Neuronal stem cell (in vitro differentiated cells): ENCODE results near the gene MLANA.

Experiments used
- DNase-seq: peaks from one replicate; pipeline ENCODE4 v3.0.0-alpha.2; 2013; ENCODE audit warnings: low spot score
- H2AFZ ChIP-seq: one replicate; pipeline ENCODE4 v1.6.1; 2013; ENCODE audit warnings: mild to moderate bottlenecking, low read length, inconsistent platforms
- H2AK5ac ChIP-seq: 2 replicates; pipeline ENCODE4 v1.6.1; 2013; ENCODE audit warnings: low read depth, mild to moderate bottlenecking, inconsistent platforms, low read length, moderate library complexity, mixed read lengths
- H2BK120ac ChIP-seq: 2 replicates; pipeline ENCODE4 v1.6.1; 2013; ENCODE audit warnings: low read depth, mild to moderate bottlenecking, inconsistent platforms, low read length, moderate library complexity, mixed read lengths
- H2BK12ac ChIP-seq: one replicate; pipeline ENCODE4 v1.6.1; 2013; ENCODE audit warnings: low read length, inconsistent platforms
- H2BK15ac ChIP-seq: 2 replicates; pipeline ENCODE4 v1.6.1; 2013; ENCODE audit warnings: mild to moderate bottlenecking, low read length, inconsistent platforms, mixed read lengths
- H2BK5ac ChIP-seq: one replicate; pipeline ENCODE4 v1.6.1; 2013; ENCODE audit warnings: inconsistent platforms, mild to moderate bottlenecking, low read length, moderate library complexity
- H3K14ac ChIP-seq: one replicate; pipeline ENCODE4 v1.6.1; 2013; ENCODE audit warnings: low read length, inconsistent platforms
- H3K18ac ChIP-seq: 2 replicates; pipeline ENCODE4 v1.6.1; 2013; ENCODE audit warnings: low read length, inconsistent platforms
- H3K23ac ChIP-seq: 2 replicates; pipeline ENCODE4 v1.6.1; 2013; ENCODE audit warnings: low read depth, mild to moderate bottlenecking, mixed read lengths, low read length, inconsistent platforms; ENCODE audit not compliant: poor library complexity
- H3K27ac ChIP-seq: replicated peaks from 3 replicates; pipeline ENCODE4 v1.5.1; 2013; ENCODE audit warnings: low read length, inconsistent platforms
- H3K27me3 ChIP-seq, 3 experiments: 2 replicates each; pipeline ENCODE4 v1.6.1; 2013; ENCODE audit warnings: low read length in 3 of 3, mild to moderate bottlenecking in 2 of 3, inconsistent platforms in 1 of 3, low read depth in 1 of 3, mixed read lengths in 1 of 3, moderate library complexity in 1 of 3; ENCODE audit not compliant: control insufficient read depth in 3 of 3, insufficient read depth in 3 of 3
- H3K36me3 ChIP-seq, 2 donors: replicated peaks in 1 of 2; 2 replicates each; pipeline ENCODE4 v1.6.1; 2013; ENCODE audit warnings: low read length in 2 of 2; ENCODE audit not compliant: control insufficient read depth in 2 of 2, insufficient read depth in 2 of 2
- H3K4ac ChIP-seq: 2 replicates; pipeline ENCODE4 v1.6.1; 2013; ENCODE audit warnings: inconsistent platforms, mild to moderate bottlenecking, low read length, moderate library complexity
- H3K4me1 ChIP-seq, 2 donors: 1 replicate in 1 of 2; 2 replicates in 1 of 2; pipeline ENCODE4 v1.6.1; 2013; ENCODE audit warnings: low read length in 2 of 2, low read depth in 1 of 2; ENCODE audit not compliant: control insufficient read depth in 2 of 2, insufficient read depth in 1 of 2
- H3K4me2 ChIP-seq: one replicate; pipeline ENCODE4 v1.6.1; 2013; ENCODE audit warnings: mild to moderate bottlenecking, low read length, inconsistent platforms; ENCODE audit not compliant: insufficient read depth, poor library complexity, severe bottlenecking
- H3K4me3 ChIP-seq, 2 donors: 2 replicates each; pipeline ENCODE4 v1.5.1; 2013; ENCODE audit warnings: low read length in 2 of 2, mild to moderate bottlenecking in 2 of 2, inconsistent platforms in 1 of 2, moderate library complexity in 1 of 2
- H3K79me1 ChIP-seq: one replicate; pipeline ENCODE4 v1.6.1; 2013; ENCODE audit warnings: low read depth, mild to moderate bottlenecking, inconsistent platforms, low read length, moderate library complexity
- H3K9ac ChIP-seq: one replicate; pipeline ENCODE4 v1.6.1; 2013; ENCODE audit warnings: mild to moderate bottlenecking, low read depth, low read length, inconsistent platforms; ENCODE audit not compliant: poor library complexity
- H3K9me3 ChIP-seq, 2 donors: replicated peaks in 1 of 2; 2 replicates each; pipeline versions ENCODE3 to v1.6.1; 2013; ENCODE audit warnings: low read length in 2 of 2, mild to moderate bottlenecking in 2 of 2, inconsistent platforms in 1 of 2, low read depth in 1 of 2, mixed read lengths in 1 of 2, moderate library complexity in 1 of 2; ENCODE audit not compliant: control insufficient read depth in 2 of 2, insufficient read depth in 1 of 2
- H4K8ac ChIP-seq: one replicate; pipeline ENCODE4 v1.6.1; 2013; ENCODE audit warnings: low read depth, mild to moderate bottlenecking, inconsistent platforms, low read length, moderate library complexity
- H4K91ac ChIP-seq: one replicate; pipeline ENCODE4 v1.6.1; 2013; ENCODE audit warnings: low read length, low read depth, mild to moderate bottlenecking, inconsistent platforms; ENCODE audit not compliant: poor library complexity
- WGBS, 2 donors: extraction: QIAGEN DNeasy Blood & Tissue Kit; methylation state at CpG; one replicate each; pipeline ENCODE4 v1.1.7; 2013; ENCODE audit warnings: missing lambda C conversion rate in 2 of 2, mixed read lengths in 1 of 2; ENCODE audit not compliant: insufficient read length in 2 of 2, insufficient replicate concordance in 1 of 2; ENCODE audit errors: extremely low coverage in 2 of 2; 5-methylcytosine and 5-hydroxymethylcytosine counted together

MLANA gene

DNA sequence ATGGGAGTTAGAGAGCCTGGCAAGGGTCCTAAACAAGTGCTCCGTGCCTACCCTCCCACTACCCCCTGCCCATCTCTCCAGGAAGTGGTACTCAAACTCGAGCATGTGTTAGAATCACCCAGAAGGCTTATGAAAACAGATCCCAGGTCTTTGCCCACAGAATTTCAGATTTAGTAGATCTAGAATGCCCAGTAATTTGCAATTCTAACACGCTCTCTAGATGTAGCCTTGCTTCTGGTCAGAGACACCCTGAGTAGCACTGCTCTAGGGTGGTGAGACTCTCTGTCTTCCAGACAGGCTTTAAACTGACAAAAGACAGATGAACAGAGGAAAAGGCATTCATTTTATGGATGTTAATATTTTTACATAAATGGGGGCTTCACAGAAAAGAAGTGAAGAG, 37.1 kb upstream of the MLANA start:
- H3K14ac ChIP-seq = no peak overlapping the region
- no peaks in the 10 kb centered on the region for H3K79me1 ChIP-seq
- no peak overlapping the region for H3K4ac ChIP-seq
- no peaks in the 10 kb centered on the region for H3K4me1 ChIP-seq
- H2BK12ac ChIP-seq = no peak overlapping the region
- H3K23ac ChIP-seq = no peak overlapping the region
- H2BK120ac ChIP-seq = no peak overlapping the region
- WGBS, 2 donors = no CpG with 5 or more reads among the region's 3 CpGs
- H2AK5ac ChIP-seq = no peak overlapping the region
- H2BK15ac ChIP-seq = no peak overlapping the region
- H3K27me3 ChIP-seq = no peaks in the 10 kb centered on the region
- H3K9ac ChIP-seq = no peak overlapping the region
- no peak overlapping the region for H3K27ac ChIP-seq
- H3K4me2 ChIP-seq = no peak overlapping the region
- H4K91ac ChIP-seq = no peak overlapping the region
- no peak for DNase-seq
- no peak overlapping the region for H3K18ac ChIP-seq
- no peaks in the 10 kb centered on the region for H3K9me3 ChIP-seq
- H3K36me3 ChIP-seq = no peaks in the 10 kb centered on the region
- no peak overlapping the region for H4K8ac ChIP-seq
- no peak overlapping the region for H2BK5ac ChIP-seq
- H3K4me3 ChIP-seq = no peak overlapping the region
- no peak overlapping the region for H2AFZ ChIP-seq

DNA sequence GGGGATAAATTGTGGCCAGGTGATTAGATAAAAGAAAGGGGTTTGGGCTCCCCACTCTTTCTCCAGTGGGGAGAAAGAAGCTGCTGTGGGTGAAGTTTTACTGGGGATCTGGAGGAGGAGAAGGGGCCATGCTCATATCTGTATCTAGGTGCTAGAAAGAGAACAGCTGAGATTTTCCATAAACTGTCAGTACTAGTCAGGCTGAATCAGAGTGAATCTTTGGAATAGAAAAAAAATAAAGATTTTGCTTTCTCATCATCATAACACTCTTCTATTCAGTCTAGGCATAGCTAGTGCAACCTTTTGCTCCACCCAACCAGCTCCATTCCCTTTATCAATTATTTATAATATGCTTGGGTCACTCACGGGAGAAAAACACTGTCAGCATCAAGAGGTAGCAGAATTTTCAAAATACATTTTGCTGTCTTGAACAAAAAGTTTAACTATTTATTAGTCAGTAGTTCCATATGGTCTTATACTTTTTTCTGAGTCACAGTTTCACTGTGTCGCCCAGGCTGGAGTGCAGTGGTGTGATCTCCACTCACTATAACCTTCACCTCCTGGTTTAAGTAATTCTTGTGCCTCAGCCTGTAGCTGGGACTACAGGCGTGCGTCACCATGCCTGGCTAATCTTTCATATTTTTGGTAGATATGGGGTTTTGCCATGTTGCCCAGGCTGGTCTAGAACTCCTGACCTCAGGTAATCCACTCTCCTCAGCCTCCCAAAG, 36.5 kb upstream of the MLANA start:
- Histone ChIP-seq H2BK12ac (no peak overlapping the region), H2BK5ac (no peak overlapping the region), H3K4ac (no peak overlapping the region), H3K27me3 (no peaks in the 10 kb centered on the region), H2BK15ac (no peak overlapping the region), H3K4me2 (no peak overlapping the region), H2BK120ac (no peak overlapping the region), H3K9ac (no peak overlapping the region), H3K4me1 (no peaks in the 10 kb centered on the region), H3K4me3 (no peak overlapping the region), H3K79me1 (no peaks in the 10 kb centered on the region), H3K36me3 (no peaks in the 10 kb centered on the region), H2AK5ac (no peak overlapping the region), H3K23ac (no peak overlapping the region), H3K27ac (no peak overlapping the region), H3K9me3 (no peaks in the 10 kb centered on the region), H2AFZ (no peak overlapping the region), H3K18ac (no peak overlapping the region), H4K8ac (no peak overlapping the region), H4K91ac (no peak overlapping the region), H3K14ac (no peak overlapping the region)
- DNase-seq = no peak
- WGBS, 2 donors = no CpG with 5 or more reads among the region's 4 CpGs

DNA sequence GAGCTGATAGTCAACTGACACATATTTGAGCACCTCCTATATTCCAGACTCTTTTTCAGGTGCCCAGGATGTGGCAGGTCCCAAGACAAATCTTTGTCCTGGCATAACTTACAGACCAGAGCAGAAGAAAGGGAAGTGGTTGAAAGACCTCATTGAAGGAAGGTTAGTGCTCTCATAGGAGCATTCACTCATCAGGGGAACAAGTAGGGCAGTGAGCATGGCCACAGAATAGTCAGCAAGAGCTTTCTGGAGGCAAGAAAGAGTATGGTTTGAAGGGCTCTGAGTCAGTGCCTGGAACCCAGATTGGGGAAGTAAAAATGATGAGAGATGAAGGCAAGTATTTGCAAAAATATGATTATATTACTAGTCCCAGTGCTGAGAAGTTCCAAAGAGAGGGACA, 32.8 kb upstream of the MLANA start:
- Histone ChIP-seq H2BK120ac (no peak overlapping the region), H3K4me3 (no peak overlapping the region), H3K4me1 (peaks cover 0 to 5% of the 10 kb centered on the region in 2 donors), H2BK15ac (no peak overlapping the region), H3K4me2 (no peak overlapping the region), H4K8ac (no peak overlapping the region), H2BK5ac (no peak overlapping the region), H3K9me3 (no peaks in the 10 kb centered on the region), H2BK12ac (no peak overlapping the region), H2AFZ (no peak overlapping the region), H3K9ac (no peak overlapping the region), H3K4ac (no peak overlapping the region), H3K14ac (no peak overlapping the region), H3K27me3 (no peaks in the 10 kb centered on the region), H2AK5ac (no peak overlapping the region), H4K91ac (no peak overlapping the region), H3K36me3 (no peaks in the 10 kb centered on the region), H3K18ac (no peak overlapping the region), H3K79me1 (no peaks in the 10 kb centered on the region), H3K23ac (no peak overlapping the region), H3K27ac (no peak overlapping the region)
- no peak for DNase-seq

DNA sequence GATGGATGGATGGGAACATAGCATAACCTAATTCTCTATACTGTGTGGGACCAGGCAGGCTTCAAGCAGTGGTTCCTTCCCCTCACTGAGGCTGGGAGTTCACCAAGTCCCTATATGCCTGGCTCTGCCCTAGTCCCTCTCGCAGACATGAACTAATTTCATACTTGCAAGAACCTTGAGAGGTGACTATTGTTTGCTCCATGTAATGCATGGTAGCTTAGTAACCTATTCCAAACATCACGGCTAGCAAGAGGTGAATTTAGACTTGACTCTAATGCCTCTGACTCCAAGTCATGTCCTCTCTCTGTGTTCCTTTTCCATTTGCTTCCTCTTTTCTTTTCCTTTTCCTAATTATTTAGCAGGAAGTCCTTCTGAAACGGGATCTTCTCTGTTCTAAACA, 31.9 kb upstream of the MLANA start:
- Histone ChIP-seq H3K4me2 (no peak overlapping the region), H3K79me1 (no peaks in the 10 kb centered on the region), H3K4me1 (peaks cover 0 to 5% of the 10 kb centered on the region in 2 donors), H3K4ac (no peak overlapping the region), H3K9me3 (no peaks in the 10 kb centered on the region), H3K9ac (no peak overlapping the region), H2AFZ (no peak overlapping the region), H2BK12ac (no peak overlapping the region), H2BK15ac (no peak overlapping the region), H4K8ac (no peak overlapping the region), H3K4me3 (no peak overlapping the region), H3K27ac (no peak overlapping the region), H2BK120ac (no peak overlapping the region), H3K18ac (no peak overlapping the region), H3K23ac (no peak overlapping the region), H3K36me3 (no peaks in the 10 kb centered on the region), H4K91ac (no peak overlapping the region), H2BK5ac (no peak overlapping the region), H3K14ac (no peak overlapping the region), H2AK5ac (no peak overlapping the region), H3K27me3 (no peaks in the 10 kb centered on the region)
- no peak for DNase-seq
- WGBS, 2 donors = no CpG with 5 or more reads among the region's 3 CpGs
